OCI-LY7 (cell line): ENCODE results near the gene HSD17B2. TPM values are rescaled to one million over a fixed set of nuclear protein-coding genes. Genes with fewer than 3 reads are reported as not detected.

Experiments
- BruUV-seq: library from RNA; stranded (reverse); fragments of 400-500 nt; replicated peaks from 2 replicates; lab custom pipeline; 2021; lab: Mats Ljungman, UMichigan
- CTCF ChIA-PET: fragments of 300-600 bp; sonication (Branson Sonifier 250); formaldehyde crosslinking; loops from one replicate; lab custom pipeline; 2022; ENCODE audit warnings: antibody characterized with exemption; ENCODE audit not compliant: unreplicated experiment; lab: Charles Lee
- POLR2A ChIA-PET: fragments of 300-600 bp; sonication (Branson Sonifier 250); formaldehyde crosslinking; loops from one replicate; lab custom pipeline; 2022; ENCODE audit warnings: antibody characterized with exemption; lab: Charles Lee
- DNase-seq: peaks from one replicate; pipeline ENCODE4 v3.0.0-alpha.2; 2015; ENCODE audit warnings: low spot score
- H2AFZ ChIP-seq: fragments of 200-600 bp; sonication (generic), shearing (Covaris generic); 2 replicates; pipeline ENCODE4 v1.6.1; 2014; ENCODE audit warnings: mild to moderate bottlenecking, antibody characterized with exemption, low read length, moderate library complexity
- H3K27ac ChIP-seq: fragments of 200-600 bp; sonication (generic); 2 replicates; pipeline ENCODE4 v1.5.1; 2014; ENCODE audit warnings: mixed run types, low read depth, mild to moderate bottlenecking, moderate library complexity, low read length, inconsistent platforms; ENCODE audit not compliant: poor library complexity, severe bottlenecking
- H3K36me3 ChIP-seq: fragments of 200-600 bp; sonication (generic); 2 replicates; pipeline ENCODE4 v1.6.1; 2014; ENCODE audit warnings: mild to moderate bottlenecking, antibody characterized with exemption, low read length, moderate library complexity, mixed read lengths; ENCODE audit not compliant: insufficient read depth
- H3K4me1 ChIP-seq: fragments of 200-600 bp; sonication (generic); 2 replicates; pipeline ENCODE4 v1.5.1; 2014; ENCODE audit warnings: mild to moderate bottlenecking, low read length; ENCODE audit not compliant: insufficient read depth, poor library complexity, severe bottlenecking
- H3K4me2 ChIP-seq: fragments of 200-600 bp; sonication (generic); 2 replicates; pipeline ENCODE4 v1.6.1; 2014; ENCODE audit warnings: mild to moderate bottlenecking, low read length
- H3K4me3 ChIP-seq: fragments of 200-600 bp; sonication (generic); 2 replicates; pipeline ENCODE4 v1.5.1; 2014; ENCODE audit warnings: mild to moderate bottlenecking, low read depth, low read length; ENCODE audit not compliant: poor library complexity, severe bottlenecking
- H3K79me2 ChIP-seq: fragments of 200-600 bp; sonication (generic); 2 replicates; pipeline ENCODE4 v1.6.1; 2016; ENCODE audit warnings: low read depth, mild to moderate bottlenecking, low read length, moderate library complexity, mixed read lengths; ENCODE audit not compliant: insufficient read depth
- H3K9me2 ChIP-seq: fragments of 200-600 bp; sonication (generic); 2 replicates; pipeline ENCODE4 v1.6.1; 2016; ENCODE audit warnings: mild to moderate bottlenecking, low read length, mixed read lengths; ENCODE audit not compliant: insufficient read depth
- H3K9me3 ChIP-seq: fragments of 200-600 bp; sonication (generic); 2 replicates; pipeline ENCODE4 v1.6.1; 2014; ENCODE audit warnings: mild to moderate bottlenecking, mixed run types, low read length, mixed read lengths
- H4K20me1 ChIP-seq: fragments of 200-600 bp; sonication (generic); 2 replicates; pipeline ENCODE4 v1.6.1; 2014; ENCODE audit warnings: mild to moderate bottlenecking, antibody characterized with exemption, low read length, moderate library complexity, mixed read lengths; ENCODE audit not compliant: insufficient read depth
- EZH2phosphoT487 ChIP-seq: fragments of 200-600 bp; sonication (generic); IDR thresholded peaks from 2 replicates; pipeline ENCODE4 v1.6.1; 2018; ENCODE audit warnings: low read depth, borderline replicate concordance, mild to moderate bottlenecking, mixed run types, antibody characterized with exemption, low read length, moderate library complexity, mixed read lengths
- intact Hi-C: fragments of 100-400 bp; cut with micrococcal nuclease; formaldehyde crosslinking; loops from one replicate; pipeline ENCODE4 v1.10.0; 2022; ENCODE audit not compliant: unreplicated experiment
- total RNA-seq, 2 experiments: library from RNA; depleted of rRNA in 1 of 2; stranded (reverse); fragments of >200 nt in 1 of 2; shearing (Covaris generic) in 1 of 2; gene quantifications; 2 replicates each; pipeline ENCODE4 v1.2.3, GENCODE V29; 2014 to 2022
- TF ChIP-seq, protein P1 (sequence below): fragments of 200-600 bp; sonication (generic); conservative IDR thresholded peaks from 2 replicates; pipeline ENCODE4 v1.5.1; 2014; ENCODE audit warnings: mild to moderate bottlenecking, antibody characterized with exemption, low read length, moderate library complexity, mixed read lengths

The HSD17B2 gene
- total RNA-seq, 2 experiments from 2014 or later: not detected

DNA sequence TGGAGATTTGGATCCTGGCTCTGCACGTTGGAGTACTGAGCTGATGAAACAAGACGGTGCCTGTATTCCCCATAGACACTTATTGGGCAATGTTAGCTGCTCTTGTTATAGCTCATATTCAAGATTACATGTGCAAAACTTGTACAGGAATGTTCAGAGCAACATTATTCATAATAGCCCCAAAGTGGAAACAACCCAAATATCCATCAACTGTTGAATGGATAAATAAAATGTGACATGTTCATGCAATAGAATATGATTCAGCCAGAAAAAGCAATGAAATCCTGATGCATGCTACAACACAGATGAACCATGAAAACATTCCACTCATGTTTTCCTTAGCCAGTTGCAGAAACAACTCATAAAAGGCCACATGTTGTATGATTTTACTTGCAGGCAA, 18.1 kb upstream of the HSD17B2 start:
- Histone ChIP-seq H4K20me1 (no peaks in the 10 kb centered on the region), H3K4me1 (no peaks in the 10 kb centered on the region), H2AFZ (no peak overlapping the region), H3K27ac (no peak overlapping the region), H3K9me2 (no peaks in the 10 kb centered on the region), H3K36me3 (no peaks in the 10 kb centered on the region), H3K9me3 (no peaks in the 10 kb centered on the region), H3K79me2 (no peaks in the 10 kb centered on the region), H3K4me3 (no peak overlapping the region), H3K4me2 (no peak overlapping the region)
- no TSS peak for BruUV-seq
- ChIA-PET CTCF (no interaction called here), POLR2A (no interaction called here)
- intact Hi-C loops: no loop called here
- no peak for TF ChIP-seq EZH2phosphoT487
- TF ChIP-seq, protein P1, sequence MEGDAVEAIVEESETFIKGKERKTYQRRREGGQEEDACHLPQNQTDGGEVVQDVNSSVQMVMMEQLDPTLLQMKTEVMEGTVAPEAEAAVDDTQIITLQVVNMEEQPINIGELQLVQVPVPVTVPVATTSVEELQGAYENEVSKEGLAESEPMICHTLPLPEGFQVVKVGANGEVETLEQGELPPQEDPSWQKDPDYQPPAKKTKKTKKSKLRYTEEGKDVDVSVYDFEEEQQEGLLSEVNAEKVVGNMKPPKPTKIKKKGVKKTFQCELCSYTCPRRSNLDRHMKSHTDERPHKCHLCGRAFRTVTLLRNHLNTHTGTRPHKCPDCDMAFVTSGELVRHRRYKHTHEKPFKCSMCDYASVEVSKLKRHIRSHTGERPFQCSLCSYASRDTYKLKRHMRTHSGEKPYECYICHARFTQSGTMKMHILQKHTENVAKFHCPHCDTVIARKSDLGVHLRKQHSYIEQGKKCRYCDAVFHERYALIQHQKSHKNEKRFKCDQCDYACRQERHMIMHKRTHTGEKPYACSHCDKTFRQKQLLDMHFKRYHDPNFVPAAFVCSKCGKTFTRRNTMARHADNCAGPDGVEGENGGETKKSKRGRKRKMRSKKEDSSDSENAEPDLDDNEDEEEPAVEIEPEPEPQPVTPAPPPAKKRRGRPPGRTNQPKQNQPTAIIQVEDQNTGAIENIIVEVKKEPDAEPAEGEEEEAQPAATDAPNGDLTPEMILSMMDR: no peak
- no peak for DNase-seq

DNA sequence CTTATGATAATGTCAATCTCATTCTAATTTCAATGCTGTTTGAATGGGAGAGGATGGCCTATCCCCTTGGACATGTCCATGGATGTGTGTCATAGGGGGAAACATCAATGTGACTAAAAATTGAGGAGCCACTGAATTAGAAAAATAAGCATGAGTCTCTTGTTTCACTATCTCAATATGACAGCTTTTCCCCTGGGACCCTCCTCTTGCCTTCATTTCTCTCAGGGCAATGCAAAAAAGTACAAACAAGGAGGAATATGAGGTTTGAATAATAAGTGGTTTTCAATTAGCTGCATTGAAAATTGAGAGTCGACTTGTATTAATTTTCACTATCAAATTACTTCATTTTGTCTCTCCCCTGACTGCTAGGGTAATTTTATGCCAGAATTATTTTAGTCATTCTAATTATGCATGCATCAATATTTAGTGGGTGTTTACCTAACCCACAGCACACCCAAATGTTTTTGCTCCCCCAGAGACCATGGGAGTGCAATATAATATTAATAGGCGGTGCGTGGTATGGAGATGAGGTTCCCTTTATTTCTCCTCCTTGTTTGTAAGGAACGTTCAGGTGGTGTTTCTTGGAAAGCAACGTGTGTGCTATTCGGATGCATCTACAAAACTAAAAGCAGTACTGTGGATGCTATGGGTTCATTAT, 17.0 kb upstream of the HSD17B2 start:
- Histone ChIP-seq H3K9me3 (no peaks in the 10 kb centered on the region), H3K4me3 (no peak overlapping the region), H3K4me2 (no peak overlapping the region), H3K27ac (no peak overlapping the region), H3K79me2 (no peaks in the 10 kb centered on the region), H3K9me2 (no peaks in the 10 kb centered on the region), H3K4me1 (no peaks in the 10 kb centered on the region), H2AFZ (no peak overlapping the region), H3K36me3 (no peaks in the 10 kb centered on the region), H4K20me1 (no peaks in the 10 kb centered on the region)
- no peak for DNase-seq
- no TSS peak for BruUV-seq
- ChIA-PET CTCF (no interaction called here), POLR2A (no interaction called here)
- intact Hi-C loops: no loop called here
- no peak for TF ChIP-seq EZH2phosphoT487
- TF ChIP-seq, protein P1: no peak

DNA sequence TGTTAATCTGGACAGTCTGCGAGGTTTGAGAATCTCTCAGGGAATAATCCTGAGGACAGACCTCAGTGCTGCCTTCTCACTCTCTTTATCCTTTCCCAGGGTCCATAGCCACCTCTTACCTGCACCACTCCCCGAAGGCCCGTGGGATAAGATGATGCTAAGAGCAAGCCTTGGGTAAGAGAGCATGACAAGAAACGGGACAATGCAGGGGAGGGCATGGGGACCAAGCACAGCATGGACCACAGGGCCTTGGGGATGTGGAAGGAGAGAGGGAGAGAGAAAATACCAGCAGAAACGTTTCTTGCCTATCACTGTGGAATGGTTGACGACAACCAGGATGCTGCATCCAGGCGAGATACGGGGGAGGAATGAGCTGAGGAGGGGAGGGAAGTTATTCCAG, 15.5 kb upstream of the HSD17B2 start:
- intact Hi-C loops: no loop called here
- no peak for DNase-seq
- no peak overlapping the region for H2AFZ ChIP-seq
- no TSS peak for BruUV-seq
- no peak overlapping the region for H3K4me2 ChIP-seq
- H3K9me3 ChIP-seq: no peaks in the 10 kb centered on the region
- CTCF ChIA-PET: no interaction called here
- no peaks in the 10 kb centered on the region for H3K4me1 ChIP-seq
- no peaks in the 10 kb centered on the region for H3K36me3 ChIP-seq
- POLR2A ChIA-PET: no interaction called here
- H3K4me3 ChIP-seq: no peak overlapping the region
- H3K9me2 ChIP-seq: no peaks in the 10 kb centered on the region
- no peaks in the 10 kb centered on the region for H3K79me2 ChIP-seq
- H4K20me1 ChIP-seq: no peaks in the 10 kb centered on the region
- TF ChIP-seq, protein P1: no peak
- no peak for TF ChIP-seq EZH2phosphoT487
- no peak overlapping the region for H3K27ac ChIP-seq
